ENCODE data around the gene SMAD6. TPM values are rescaled to one million over a fixed set of nuclear protein-coding genes. Genes with fewer than 3 reads are reported as not detected.

SMAD6 gene
- total and polyA plus RNA-seq, 3 experiments from 2014 or later, result 0.04 to 0.26 TPM; not detected in 1

DNA sequence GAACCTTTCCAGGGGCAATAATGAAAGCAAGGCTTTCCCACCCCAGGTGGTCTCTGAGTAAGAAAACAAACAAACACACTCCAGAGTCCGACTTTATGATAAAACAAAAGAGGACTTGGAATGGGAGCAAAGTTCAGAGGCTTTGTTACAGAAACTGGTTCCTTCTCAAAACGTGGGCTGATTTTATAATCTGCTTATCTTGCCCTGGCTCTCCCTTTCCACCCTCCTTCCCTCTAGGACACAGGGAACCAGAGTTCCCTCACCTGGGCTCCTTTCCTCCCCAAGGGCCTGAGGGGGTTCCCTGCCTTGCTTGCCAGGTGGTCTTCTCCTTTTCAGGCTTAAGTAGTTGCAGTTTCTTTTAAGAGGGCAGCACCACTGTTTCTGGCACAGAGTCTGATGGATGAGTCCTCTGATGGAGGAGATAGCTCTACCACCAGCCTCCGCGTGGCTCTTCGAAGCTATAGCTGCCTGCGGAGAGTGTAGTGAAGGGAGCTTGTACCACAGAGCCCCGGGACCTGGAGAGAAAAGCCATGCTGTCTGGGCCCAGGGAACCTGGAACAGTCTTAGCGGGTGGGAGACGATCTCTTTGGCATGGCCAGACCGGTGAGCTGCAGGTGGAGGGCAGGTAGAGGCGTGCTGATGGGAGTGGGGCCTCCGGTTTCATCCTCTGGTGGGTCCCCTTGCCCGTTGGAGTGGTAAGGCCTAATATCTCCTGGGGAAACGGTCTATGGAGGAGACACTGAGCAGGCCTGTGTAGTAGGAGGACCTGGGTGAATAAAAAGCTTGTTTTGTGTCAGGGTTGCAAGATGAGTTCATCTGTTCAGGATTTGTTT, 68.7 kb downstream of the SMAD6 start:
- no peaks in the 10 kb centered on the region for H3K4me1 ChIP-seq (ENCODE audit: insufficient read depth, low read length)
- peaks cover 0 to 1% (median 0%) of the 10 kb centered on the region in 3 donors for H3K4me1 Mint-ChIP-seq
- H3K9me3 ChIP-seq (ENCODE audit: low read length), result no peaks in the 10 kb centered on the region
- POLR2A ChIA-PET, result no interaction called here
- no peaks in the 10 kb centered on the region for H3K36me3 Mint-ChIP-seq
- no peaks in the 10 kb centered on the region for H3K36me3 ChIP-seq (ENCODE audit: insufficient read depth, low read length)
- H3K27me3 Mint-ChIP-seq, result peaks cover 7 to 25% of the 10 kb centered on the region in 2 donors
- no peaks in the 10 kb centered on the region for H3K27me3 ChIP-seq (ENCODE audit: insufficient read depth, low read length, poor library complexity, severe bottlenecking)
- DNase-seq, result no peak
- CTCF ChIA-PET, result no interaction called here
- H3K27ac ChIP-seq (ENCODE audit: low read depth, low read length), result no peak overlapping the region
- no peaks in the 10 kb centered on the region for H3K9me3 Mint-ChIP-seq
- H3K4me3 Mint-ChIP-seq, result no peak overlapping the region
- no peak overlapping the region for H3K4me3 ChIP-seq (ENCODE audit: low read length)
- no peak overlapping the region for H3K27ac Mint-ChIP-seq

- CTCF ChIA-PET, result no interaction called here
These were observed 69.3 kb downstream of the SMAD6 start for GRCh38 chr15:66771351-66771650.

GRCh38 chr15:66772604-66773128, 70.6 kb downstream of the SMAD6 start:
- no peak overlapping the region for H3K27ac ChIP-seq (ENCODE audit: low read depth, low read length)
- H3K4me3 ChIP-seq (ENCODE audit: low read length), result no peak overlapping the region
- no peaks in the 10 kb centered on the region for H3K9me3 Mint-ChIP-seq
- H3K9me3 ChIP-seq (ENCODE audit: low read length), result no peaks in the 10 kb centered on the region
- H3K4me1 Mint-ChIP-seq, result no peaks in the 10 kb centered on the region
- peak overlapping the region in 1 of 8 donors; percentile 73 for H3K27ac Mint-ChIP-seq
- ChIA-PET CTCF (no interaction called here), POLR2A (no interaction called here)
- H3K27me3 Mint-ChIP-seq, result peaks cover 0 to 8% of the 10 kb centered on the region in 2 donors
- H3K4me3 Mint-ChIP-seq, result no peak overlapping the region
- H3K36me3 ChIP-seq (ENCODE audit: insufficient read depth, low read length), result no peaks in the 10 kb centered on the region
- H3K4me1 ChIP-seq (ENCODE audit: insufficient read depth, low read length), result no peaks in the 10 kb centered on the region
- H3K36me3 Mint-ChIP-seq, result no peaks in the 10 kb centered on the region
- DNase-seq, result no peak
- H3K27me3 ChIP-seq (ENCODE audit: insufficient read depth, low read length, poor library complexity, severe bottlenecking), result no peaks in the 10 kb centered on the region

More at GRCh38 chr15:66771351-66771650, 69.3 kb downstream of the SMAD6 start:
- POLR2A ChIA-PET, result no interaction called here
- Histone ChIP-seq H3K27ac (ENCODE audit: low read depth, low read length) (no peak overlapping the region), H3K27me3 (ENCODE audit: insufficient read depth, low read length, poor library complexity, severe bottlenecking) (no peaks in the 10 kb centered on the region), H3K4me3 (ENCODE audit: low read length) (no peak overlapping the region), H3K9me3 (ENCODE audit: low read length) (no peaks in the 10 kb centered on the region), H3K4me1 (ENCODE audit: insufficient read depth, low read length) (no peaks in the 10 kb centered on the region), H3K36me3 (ENCODE audit: insufficient read depth, low read length) (no peaks in the 10 kb centered on the region)
- H3K9me3 Mint-ChIP-seq, result no peaks in the 10 kb centered on the region
- no peaks in the 10 kb centered on the region for H3K4me1 Mint-ChIP-seq
- no peak for DNase-seq
- H3K4me3 Mint-ChIP-seq, result no peak overlapping the region
- H3K27me3 Mint-ChIP-seq, result peaks cover 3 to 19% of the 10 kb centered on the region in 2 donors
- no peak overlapping the region for H3K27ac Mint-ChIP-seq
- H3K36me3 Mint-ChIP-seq, result no peaks in the 10 kb centered on the region

DNA sequence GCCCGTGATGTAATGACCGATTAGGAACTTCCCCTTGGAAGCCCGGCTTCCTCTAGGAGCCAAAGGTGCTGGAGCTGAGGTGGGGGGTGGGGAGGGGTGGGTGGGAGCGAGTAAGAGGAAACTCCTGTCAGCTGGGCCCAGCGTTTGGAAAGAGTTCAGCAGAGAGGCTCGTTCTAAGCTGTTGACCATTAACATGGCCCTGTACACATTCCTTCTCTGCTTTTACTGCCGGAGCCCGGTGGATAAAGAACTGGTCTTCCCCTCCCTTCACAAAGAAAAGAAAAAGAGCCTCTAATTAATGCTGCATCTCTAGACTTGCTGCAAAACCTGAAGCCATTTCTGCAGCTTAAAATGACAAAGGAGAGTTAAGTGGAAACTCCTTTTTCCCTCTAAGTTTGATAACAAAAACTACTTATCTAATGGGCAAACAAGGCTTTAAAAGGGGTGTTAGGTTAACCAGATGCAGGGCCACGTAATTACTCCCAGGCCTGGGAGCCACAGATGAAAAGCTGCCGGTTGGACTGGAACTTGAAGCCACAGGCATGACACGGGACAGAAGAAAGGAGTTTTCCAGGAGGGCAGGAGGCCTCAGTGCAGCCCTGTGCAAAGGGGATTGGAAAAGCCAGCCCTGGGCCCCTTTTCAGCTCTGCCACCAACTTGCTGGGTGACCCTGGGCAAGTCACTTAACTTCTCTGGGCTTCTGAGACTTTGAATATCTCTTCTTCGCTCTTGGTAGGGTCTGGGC, 71.3 kb downstream of the SMAD6 start:
- H3K27me3 Mint-ChIP-seq, result peaks cover 0 to 10% of the 10 kb centered on the region in 2 donors
- Histone ChIP-seq H3K4me3 (ENCODE audit: low read length) (no peak overlapping the region), H3K9me3 (ENCODE audit: low read length) (no peaks in the 10 kb centered on the region), H3K36me3 (ENCODE audit: insufficient read depth, low read length) (no peaks in the 10 kb centered on the region), H3K27me3 (ENCODE audit: insufficient read depth, low read length, poor library complexity, severe bottlenecking) (no peaks in the 10 kb centered on the region), H3K4me1 (ENCODE audit: insufficient read depth, low read length) (no peaks in the 10 kb centered on the region), H3K27ac (ENCODE audit: low read depth, low read length) (no peak overlapping the region)
- CTCF ChIA-PET, result no interaction called here
- POLR2A ChIA-PET, result interaction anchor here (0.5 kb wide), 1 partner anchor 1257 kb away, joined by 3 read pairs; no protein-coding TSS in a partner anchor
- H3K36me3 Mint-ChIP-seq, result no peaks in the 10 kb centered on the region
- H3K9me3 Mint-ChIP-seq, result no peaks in the 10 kb centered on the region
- H3K4me3 Mint-ChIP-seq, result no peak overlapping the region
- DNase-seq, result no peak
- H3K4me1 Mint-ChIP-seq, result no peaks in the 10 kb centered on the region
- H3K27ac Mint-ChIP-seq, result no peak overlapping the region

- Histone ChIP-seq H3K4me3 (ENCODE audit: low read length) (no peak overlapping the region), H3K27me3 (ENCODE audit: insufficient read depth, low read length, poor library complexity, severe bottlenecking) (no peaks in the 10 kb centered on the region), H3K27ac (ENCODE audit: low read depth, low read length) (no peak overlapping the region), H3K9me3 (ENCODE audit: low read length) (no peaks in the 10 kb centered on the region), H3K36me3 (ENCODE audit: insufficient read depth, low read length) (no peaks in the 10 kb centered on the region), H3K4me1 (ENCODE audit: insufficient read depth, low read length) (no peaks in the 10 kb centered on the region)
- no peaks in the 10 kb centered on the region for H3K36me3 Mint-ChIP-seq
- ChIA-PET POLR2A (interaction anchor here (0.5 kb wide), 1 partner anchor 1256 kb away, joined by 3 read pairs; no protein-coding TSS in a partner anchor), CTCF (no interaction called here)
- H3K27me3 Mint-ChIP-seq, result peaks cover 0 to 10% of the 10 kb centered on the region in 2 donors
- H3K9me3 Mint-ChIP-seq, result no peaks in the 10 kb centered on the region
- DNase-seq, result peak in 2 of 5 donors; percentile 9 to 38
- H3K4me3 Mint-ChIP-seq, result no peak overlapping the region
- no peak overlapping the region for H3K27ac Mint-ChIP-seq
- no peaks in the 10 kb centered on the region for H3K4me1 Mint-ChIP-seq
These were observed 72.2 kb downstream of the SMAD6 start for GRCh38 chr15:66774001-66774814.

DNA sequence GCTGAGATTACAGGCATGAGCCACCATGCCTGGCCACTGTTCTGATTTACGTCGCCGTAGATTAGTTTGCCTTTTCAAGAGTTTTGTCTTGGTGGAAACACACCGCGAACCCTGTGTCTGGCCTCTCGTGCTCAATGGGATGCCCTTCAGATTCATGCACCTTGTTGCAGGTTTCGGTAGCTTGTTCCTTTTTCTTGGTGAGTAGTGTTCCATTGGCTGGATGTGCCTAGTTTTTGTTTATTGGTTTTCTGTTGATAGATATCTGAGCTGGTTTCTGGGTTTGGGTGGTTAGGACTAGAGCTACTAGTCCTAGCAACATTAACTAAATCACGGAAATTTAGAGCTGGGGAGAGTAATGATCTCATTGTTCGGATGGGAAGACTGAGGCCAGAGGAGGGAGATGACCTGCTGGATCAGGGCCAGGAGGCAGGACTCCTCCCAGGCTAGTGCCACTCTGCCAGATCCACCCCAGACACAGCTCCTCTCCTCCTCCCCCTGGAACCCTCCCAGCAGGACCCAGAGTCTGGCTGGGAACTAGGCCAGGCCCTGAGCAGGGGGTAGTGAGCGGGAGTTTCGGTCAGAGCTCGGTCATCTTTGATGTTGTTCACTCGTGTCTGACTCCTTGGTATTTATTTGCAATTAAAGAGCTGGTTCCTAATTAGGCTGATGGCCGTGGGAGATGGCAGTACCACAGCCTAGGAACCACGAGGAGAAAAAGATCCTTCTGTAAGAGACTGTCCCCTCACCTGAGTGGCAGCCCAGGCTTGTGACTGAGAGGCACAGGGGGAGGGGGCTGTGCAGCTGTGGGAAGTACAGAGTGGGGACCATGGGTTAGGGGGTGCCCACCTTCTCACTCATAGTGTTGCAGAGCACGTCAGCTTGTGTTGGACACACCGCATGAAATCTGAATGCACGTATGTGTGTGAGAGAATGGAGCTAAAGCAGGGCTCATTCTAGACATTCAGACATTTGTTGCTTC, 73.4 kb downstream of the SMAD6 start:
- Histone ChIP-seq H3K4me1 (ENCODE audit: insufficient read depth, low read length) (no peaks in the 10 kb centered on the region), H3K4me3 (ENCODE audit: low read length) (no peak overlapping the region), H3K36me3 (ENCODE audit: insufficient read depth, low read length) (no peaks in the 10 kb centered on the region), H3K27ac (ENCODE audit: low read depth, low read length) (no peak overlapping the region), H3K27me3 (ENCODE audit: insufficient read depth, low read length, poor library complexity, severe bottlenecking) (no peaks in the 10 kb centered on the region), H3K9me3 (ENCODE audit: low read length) (no peaks in the 10 kb centered on the region)
- CTCF ChIA-PET, result interaction anchor here (1.3 kb wide), 1 partner anchor 157 kb away, joined by 4 read pairs; no protein-coding TSS in a partner anchor
- no peak for DNase-seq
- H3K4me3 Mint-ChIP-seq, result no peak overlapping the region
- H3K4me1 Mint-ChIP-seq, result no peaks in the 10 kb centered on the region
- POLR2A ChIA-PET, result no interaction called here
- no peaks in the 10 kb centered on the region for H3K9me3 Mint-ChIP-seq
- no peaks in the 10 kb centered on the region for H3K36me3 Mint-ChIP-seq
- H3K27ac Mint-ChIP-seq, result no peak overlapping the region
- H3K27me3 Mint-ChIP-seq, result peaks cover 0 to 7% of the 10 kb centered on the region in 2 donors

- no peaks in the 10 kb centered on the region for H3K36me3 ChIP-seq (ENCODE audit: insufficient read depth, low read length)
- H3K4me1 ChIP-seq (ENCODE audit: insufficient read depth, low read length), result no peaks in the 10 kb centered on the region
- H3K9me3 ChIP-seq (ENCODE audit: low read length), result no peaks in the 10 kb centered on the region
- no peaks in the 10 kb centered on the region for H3K36me3 Mint-ChIP-seq
- ChIA-PET CTCF (no interaction called here), POLR2A (no interaction called here)
- H3K4me3 ChIP-seq (ENCODE audit: low read length), result no peak overlapping the region
- no peak for DNase-seq
- no peaks in the 10 kb centered on the region for H3K27me3 ChIP-seq (ENCODE audit: insufficient read depth, low read length, poor library complexity, severe bottlenecking)
- H3K9me3 Mint-ChIP-seq, result no peaks in the 10 kb centered on the region
- no peaks in the 10 kb centered on the region for H3K4me1 Mint-ChIP-seq
- H3K27ac Mint-ChIP-seq, result no peak overlapping the region
- no peak overlapping the region for H3K27ac ChIP-seq (ENCODE audit: low read depth, low read length)
- H3K27me3 Mint-ChIP-seq, result peaks cover 0 to 3% of the 10 kb centered on the region in 2 donors
- no peak overlapping the region for H3K4me3 Mint-ChIP-seq
These were observed 75.0 kb downstream of the SMAD6 start for GRCh38 chr15:66777054-66777453.
